PC-3 (cell line): ENCODE results near the gene PRR36.
A peak's percentile ranks its signal among the peaks of the same experiment; 100 is the strongest.

Experiments used
- CTCF ChIP-seq: fragments of 300-600 bp; sonication (generic); conservative IDR thresholded peaks from 2 replicates; pipeline ENCODE4 v1.5.1; 2017; ENCODE audit warnings: antibody characterized with exemption, low read depth, mild to moderate bottlenecking, low read length
- EZH2 ChIP-seq: fragments of 300-600 bp; sonication (generic); IDR thresholded peaks from one replicate; pipeline ENCODE4 v1.6.1; 2017; ENCODE audit warnings: antibody characterized with exemption, mild to moderate bottlenecking, low read length; ENCODE audit not compliant: unreplicated experiment
- EZH2phosphoT487 ChIP-seq: fragments of 300-600 bp; sonication (generic); IDR thresholded peaks from 2 replicates; pipeline ENCODE4 v1.6.1; 2018; ENCODE audit warnings: mild to moderate bottlenecking, antibody characterized with exemption, low read length, borderline replicate concordance

GRCh38 chr19:7868671-7869452 lies 5.3 kb downstream of the PRR36 start:
- peak; percentile 82 for TF ChIP-seq CTCF
- no peak for TF ChIP-seq EZH2
- no peak for TF ChIP-seq EZH2phosphoT487
